HEK293 (cell line): ENCODE measurements around the gene MSANTD2.
A peak's percentile ranks its signal among the peaks of the same experiment; 100 is the strongest.

Source experiments
- CTCF ChIA-PET: fragments of 350-600 bp; formaldehyde crosslinking; extraction: SDS; loops from one replicate; lab custom pipeline; 2021; ENCODE audit warnings: antibody characterized with exemption; lab: Yijun Ruan, JAX
- POLR2A ChIA-PET: fragments of 300-600 bp; formaldehyde crosslinking; extraction: SDS; loops from one replicate; lab custom pipeline; 2020; ENCODE audit warnings: antibody characterized with exemption, inconsistent platforms; lab: Yijun Ruan, JAX
- H3K27ac ChIP-seq: fragments of 200-500 bp; sonication (Bioruptor generic); 2 replicates; pipeline ENCODE4 v1.5.1; 2014; ENCODE audit warnings: low read depth, low read length, control low read depth, inconsistent platforms; ENCODE audit errors: extremely low read depth
- H3K36me3 ChIP-seq, 2 experiments: fragments of 200-500 bp in 1 of 2; sonication (Bioruptor generic) in 1 of 2; 1 replicate in 1 of 2; 2 replicates in 1 of 2; pipeline ENCODE4 v1.5.1; 2014 to 2017; ENCODE audit warnings: inconsistent platforms in 2 of 2, low read length in 2 of 2; ENCODE audit not compliant: control insufficient read depth in 2 of 2, insufficient read depth in 1 of 2
- H3K4me1 ChIP-seq: fragments of 200-500 bp; sonication (Bioruptor generic); 2 replicates; pipeline ENCODE4 v1.5.1; 2014; ENCODE audit warnings: mild to moderate bottlenecking, low read length, inconsistent platforms; ENCODE audit not compliant: control insufficient read depth, insufficient read depth
- H3K4me3 ChIP-seq: 2 replicates; pipeline ENCODE4 v1.5.1; 2011; ENCODE audit warnings: low read depth, mild to moderate bottlenecking, control low read depth, low read length, moderate library complexity
- H3K9me3 ChIP-seq: fragments of 200-500 bp; sonication (Bioruptor generic); 2 replicates; pipeline ENCODE4 v1.5.1; 2014; ENCODE audit warnings: low read depth, low read length, inconsistent platforms; ENCODE audit not compliant: control insufficient read depth, insufficient read depth
- GFI1B ChIP-seq: fragments of 450-650 bp; formaldehyde crosslinking; IDR thresholded peaks from 2 replicates; pipeline ENCODE4 v1.5.1; 2016; ENCODE audit warnings: missing biosample characterization, missing genetic modification characterization
- GLIS1 ChIP-seq: fragments of 450-650 bp; formaldehyde crosslinking; IDR thresholded peaks from 2 replicates; pipeline ENCODE4 v1.5.1; 2016; ENCODE audit warnings: missing biosample characterization, missing genetic modification characterization
- IKZF3 ChIP-seq: fragments of 450-650 bp; IDR thresholded peaks from 2 replicates; pipeline ENCODE4 v1.5.0; 2018; ENCODE audit warnings: missing biosample characterization, mild to moderate bottlenecking, missing genetic modification characterization, moderate library complexity
- KLF1 ChIP-seq: fragments of 450-650 bp; formaldehyde crosslinking; IDR thresholded peaks from 2 replicates; pipeline ENCODE4 v1.5.1; 2016; ENCODE audit warnings: missing biosample characterization, missing genetic modification characterization
- MEIS1 ChIP-seq: sonication (generic); formaldehyde crosslinking; IDR thresholded peaks from 2 replicates; pipeline ENCODE4 v1.8.1; 2022; ENCODE audit warnings: missing genetic modification reagents, mild to moderate bottlenecking, borderline replicate concordance
- SP2 ChIP-seq: fragments of 450-650 bp; formaldehyde crosslinking; IDR thresholded peaks from 2 replicates; pipeline ENCODE4 v1.5.1; 2016; ENCODE audit warnings: missing biosample characterization, missing genetic modification characterization
- YY2 ChIP-seq: fragments of 450-650 bp; formaldehyde crosslinking; IDR thresholded peaks from 2 replicates; pipeline ENCODE4 v1.5.1; 2016; ENCODE audit warnings: missing biosample characterization, missing genetic modification characterization
- ZBTB20 ChIP-seq: fragments of 450-650 bp; formaldehyde crosslinking; IDR thresholded peaks from 2 replicates; pipeline ENCODE4 v1.5.1; 2016; ENCODE audit warnings: missing biosample characterization, missing genetic modification characterization
- ZBTB48 ChIP-seq: fragments of 450-650 bp; formaldehyde crosslinking; IDR thresholded peaks from 2 replicates; pipeline ENCODE4 v1.5.1; 2016; ENCODE audit warnings: missing biosample characterization, missing genetic modification characterization
- ZBTB8A ChIP-seq: fragments of 450-650 bp; formaldehyde crosslinking; IDR thresholded peaks from 2 replicates; pipeline ENCODE4 v1.5.1; 2016; ENCODE audit warnings: missing biosample characterization, missing genetic modification characterization
- ZEB2 ChIP-seq: fragments of 450-650 bp; formaldehyde crosslinking; IDR thresholded peaks from 2 replicates; pipeline ENCODE4 v1.5.1; 2016; ENCODE audit warnings: missing biosample characterization, missing genetic modification characterization
- ZFHX2 ChIP-seq: fragments of 450-650 bp; formaldehyde crosslinking; conservative IDR thresholded peaks from 2 replicates; pipeline ENCODE4 v1.5.1; 2016; ENCODE audit warnings: missing biosample characterization, missing genetic modification characterization
- ZFP69B ChIP-seq: fragments of 450-650 bp; formaldehyde crosslinking; IDR thresholded peaks from 2 replicates; pipeline ENCODE4 v1.5.1; 2016; ENCODE audit warnings: missing biosample characterization, missing genetic modification characterization
- ZIC2 ChIP-seq: fragments of 450-650 bp; formaldehyde crosslinking; IDR thresholded peaks from 2 replicates; pipeline ENCODE4 v1.5.1; 2016; ENCODE audit warnings: missing biosample characterization, missing genetic modification characterization
- ZNF10 ChIP-seq: fragments of 450-650 bp; formaldehyde crosslinking; IDR thresholded peaks from 2 replicates; pipeline ENCODE4 v1.5.1; 2017; ENCODE audit warnings: missing biosample characterization, missing genetic modification characterization
- ZNF121 ChIP-seq: fragments of 450-650 bp; formaldehyde crosslinking; IDR thresholded peaks from 2 replicates; pipeline ENCODE4 v1.5.1; 2016; ENCODE audit warnings: missing biosample characterization, missing genetic modification characterization
- ZNF248 ChIP-seq: fragments of 450-650 bp; formaldehyde crosslinking; IDR thresholded peaks from 2 replicates; pipeline ENCODE4 v1.5.1; 2017; ENCODE audit warnings: missing biosample characterization, missing genetic modification characterization
- ZNF549 ChIP-seq: fragments of 450-650 bp; IDR thresholded peaks from 2 replicates; pipeline ENCODE4 v1.5.1; 2018; ENCODE audit warnings: missing biosample characterization, missing genetic modification characterization, mild to moderate bottlenecking, inconsistent platforms, moderate library complexity
- ZNF571 ChIP-seq: fragments of 450-650 bp; formaldehyde crosslinking; IDR thresholded peaks from 2 replicates; pipeline ENCODE4 v1.5.0; 2017; ENCODE audit warnings: missing biosample characterization, missing genetic modification characterization
- ZNF600 ChIP-seq: fragments of 450-650 bp; formaldehyde crosslinking; IDR thresholded peaks from 2 replicates; pipeline ENCODE4 v1.5.1; 2016; ENCODE audit warnings: missing biosample characterization, missing genetic modification characterization
- ZNF629 ChIP-seq: fragments of 450-650 bp; formaldehyde crosslinking; IDR thresholded peaks from 2 replicates; pipeline ENCODE4 v1.5.1; 2017; ENCODE audit warnings: missing biosample characterization, missing genetic modification characterization
- ZNF660 ChIP-seq: fragments of 450-650 bp; IDR thresholded peaks from 2 replicates; pipeline ENCODE4 v1.5.1; 2018; ENCODE audit warnings: missing biosample characterization, mild to moderate bottlenecking, missing genetic modification characterization
- ZNF76 ChIP-seq: fragments of 450-650 bp; formaldehyde crosslinking; IDR thresholded peaks from 2 replicates; pipeline ENCODE4; 2016; ENCODE audit warnings: low read depth, missing biosample characterization, missing genetic modification characterization, borderline replicate concordance
- TF ChIP-seq, protein P1 (sequence below): fragments of 450-650 bp; formaldehyde crosslinking; IDR thresholded peaks from 2 replicates; pipeline ENCODE4 v1.5.1; 2016; ENCODE audit warnings: missing biosample characterization, missing genetic modification characterization
- TF ChIP-seq, protein P2 (sequence below): fragments of 450-650 bp; formaldehyde crosslinking; IDR thresholded peaks from 2 replicates; pipeline ENCODE4 v1.5.1; 2016; ENCODE audit warnings: missing biosample characterization, missing genetic modification characterization
- TF ChIP-seq, protein P3 (sequence below): fragments of 450-650 bp; formaldehyde crosslinking; IDR thresholded peaks from 2 replicates; pipeline ENCODE4 v1.5.1; 2016; ENCODE audit warnings: missing biosample characterization, missing genetic modification characterization
- TF ChIP-seq, protein P4 (sequence below): fragments of 450-650 bp; formaldehyde crosslinking; IDR thresholded peaks from 2 replicates; pipeline ENCODE4 v1.5.1; 2016; ENCODE audit warnings: missing biosample characterization, missing genetic modification characterization
- TF ChIP-seq, protein P5 (sequence below): fragments of 450-650 bp; formaldehyde crosslinking; IDR thresholded peaks from 2 replicates; pipeline ENCODE4 v1.5.1; 2016; ENCODE audit warnings: missing biosample characterization, missing genetic modification characterization, borderline replicate concordance
- TF ChIP-seq, protein P6 (sequence below): fragments of 450-650 bp; formaldehyde crosslinking; IDR thresholded peaks from 2 replicates; pipeline ENCODE4 v1.5.1; 2017; ENCODE audit warnings: missing biosample characterization, missing genetic modification characterization

MSANTD2 gene

DNA sequence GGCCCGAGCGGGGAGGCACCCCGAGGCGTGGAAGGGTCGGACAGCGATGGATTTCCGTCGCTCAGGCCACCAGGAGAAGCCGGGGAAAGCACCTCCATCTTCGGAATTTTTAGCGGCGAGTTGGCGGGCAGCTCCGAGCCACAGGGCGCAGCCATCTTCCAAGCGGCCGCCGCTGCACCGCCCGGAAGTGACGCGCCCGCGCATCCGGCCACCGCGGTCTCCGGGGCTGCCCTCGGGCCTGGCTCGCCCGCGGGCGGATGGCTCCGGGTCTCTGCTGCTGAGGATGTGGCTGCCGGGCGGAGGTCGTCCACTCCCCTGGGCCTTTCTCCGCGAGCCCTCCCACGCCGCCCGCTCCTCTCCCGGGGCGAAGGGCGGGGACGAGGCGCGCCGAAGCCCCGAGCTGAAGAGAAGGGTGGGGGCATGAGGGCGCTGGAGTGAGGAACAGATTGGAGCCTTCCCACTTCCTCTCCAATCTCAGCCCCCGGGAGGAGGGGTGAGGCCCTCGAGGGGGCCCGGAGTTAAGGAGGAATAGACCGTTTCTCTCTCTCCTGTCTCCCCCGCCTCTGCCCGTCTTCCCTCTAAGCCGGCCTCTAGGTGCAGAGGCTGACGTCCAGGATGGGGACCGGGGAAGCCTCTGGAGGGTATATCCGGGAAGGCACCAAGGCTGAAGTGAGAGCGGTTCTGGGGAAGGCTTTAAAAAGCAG is at the start of gene MSANTD2:
Gene MSANTD2 (minus strand): TSS at position 181 of the 704 bp plus-strand sequence. CDS start 26 bp downstream, at position 155.
- Histone ChIP-seq H3K27ac (peak within 1 kb of the TSS; percentile 92), H3K36me3 (no peaks in the 10 kb centered on the region), H3K4me1 (no peaks in the 10 kb centered on the region), H3K9me3 (no peaks in the 10 kb centered on the region), H3K4me3 (peak within 1 kb of the TSS; percentile 88)
- ChIA-PET CTCF (interaction anchor here (0.6 to 2.7 kb wide), 6 partner anchors 12 to 249 kb away, joined by 3 to 16 read pairs (median 7); no protein-coding TSS in a partner anchor), POLR2A (interaction anchor here (1.1 to 2.3 kb wide), 7 partner anchors 13 to 127 kb away, joined by 3 to 14 read pairs (median 9); partner anchors contain the start of genes SIAE and SPA17)
- no peak for TF ChIP-seq ZNF248 (tag by site-specific recombination)
- TF ChIP-seq, protein P1, sequence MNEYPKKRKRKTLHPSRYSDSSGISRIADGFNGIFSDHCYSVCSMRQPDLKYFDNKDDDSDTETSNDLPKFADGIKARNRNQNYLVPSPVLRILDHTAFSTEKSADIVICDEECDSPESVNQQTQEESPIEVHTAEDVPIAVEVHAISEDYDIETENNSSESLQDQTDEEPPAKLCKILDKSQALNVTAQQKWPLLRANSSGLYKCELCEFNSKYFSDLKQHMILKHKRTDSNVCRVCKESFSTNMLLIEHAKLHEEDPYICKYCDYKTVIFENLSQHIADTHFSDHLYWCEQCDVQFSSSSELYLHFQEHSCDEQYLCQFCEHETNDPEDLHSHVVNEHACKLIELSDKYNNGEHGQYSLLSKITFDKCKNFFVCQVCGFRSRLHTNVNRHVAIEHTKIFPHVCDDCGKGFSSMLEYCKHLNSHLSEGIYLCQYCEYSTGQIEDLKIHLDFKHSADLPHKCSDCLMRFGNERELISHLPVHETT (tag by site-specific recombination) = no peak
- TF ChIP-seq ZNF121 (tag by site-specific recombination) = no peak
- 0 out of 2 replicates have a peak, but pooled peaks have one; percentile 26 for TF ChIP-seq ZFP69B (tag by site-specific recombination)
- no peak for TF ChIP-seq ZNF571 (tag by site-specific recombination)
- TF ChIP-seq ZNF660 (tag by site-specific recombination) = peak; percentile 39; the same call in 1 of the 2 replicates
- TF ChIP-seq, protein P2, sequence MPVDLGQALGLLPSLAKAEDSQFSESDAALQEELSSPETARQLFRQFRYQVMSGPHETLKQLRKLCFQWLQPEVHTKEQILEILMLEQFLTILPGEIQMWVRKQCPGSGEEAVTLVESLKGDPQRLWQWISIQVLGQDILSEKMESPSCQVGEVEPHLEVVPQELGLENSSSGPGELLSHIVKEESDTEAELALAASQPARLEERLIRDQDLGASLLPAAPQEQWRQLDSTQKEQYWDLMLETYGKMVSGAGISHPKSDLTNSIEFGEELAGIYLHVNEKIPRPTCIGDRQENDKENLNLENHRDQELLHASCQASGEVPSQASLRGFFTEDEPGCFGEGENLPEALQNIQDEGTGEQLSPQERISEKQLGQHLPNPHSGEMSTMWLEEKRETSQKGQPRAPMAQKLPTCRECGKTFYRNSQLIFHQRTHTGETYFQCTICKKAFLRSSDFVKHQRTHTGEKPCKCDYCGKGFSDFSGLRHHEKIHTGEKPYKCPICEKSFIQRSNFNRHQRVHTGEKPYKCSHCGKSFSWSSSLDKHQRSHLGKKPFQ = 0 out of 2 replicates have a peak, but pooled peaks have one; percentile 43
- peak; percentile 42; the same call in 1 of the 2 replicates for TF ChIP-seq KLF1
- peak; percentile 60 for TF ChIP-seq YY2 (tag by site-specific recombination)
- peak; percentile 81 for TF ChIP-seq SP2 (tag by site-specific recombination)
- TF ChIP-seq ZBTB20 (tag by site-specific recombination) = peak; percentile 79
- peak; percentile 82 for TF ChIP-seq ZBTB8A (tag by site-specific recombination)
- TF ChIP-seq, protein P3, sequence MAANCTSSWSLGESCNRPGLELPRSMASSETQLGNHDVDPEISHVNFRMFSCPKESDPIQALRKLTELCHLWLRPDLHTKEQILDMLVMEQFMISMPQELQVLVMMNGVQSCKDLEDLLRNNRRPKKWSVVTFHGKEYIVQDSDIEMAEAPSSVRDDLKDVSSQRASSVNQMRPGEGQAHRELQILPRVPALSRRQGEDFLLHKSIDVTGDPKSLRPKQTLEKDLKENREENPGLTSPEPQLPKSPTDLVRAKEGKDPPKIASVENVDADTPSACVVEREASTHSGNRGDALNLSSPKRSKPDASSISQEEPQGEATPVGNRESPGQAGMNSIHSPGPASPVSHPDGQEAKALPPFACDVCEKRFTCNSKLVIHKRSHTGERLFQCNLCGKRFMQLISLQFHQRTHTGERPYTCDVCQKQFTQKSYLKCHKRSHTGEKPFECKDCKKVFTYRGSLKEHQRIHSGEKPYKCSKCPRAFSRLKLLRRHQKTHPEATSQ = peak; percentile 71; the same call in 1 of the 2 replicates
- TF ChIP-seq, protein P4, sequence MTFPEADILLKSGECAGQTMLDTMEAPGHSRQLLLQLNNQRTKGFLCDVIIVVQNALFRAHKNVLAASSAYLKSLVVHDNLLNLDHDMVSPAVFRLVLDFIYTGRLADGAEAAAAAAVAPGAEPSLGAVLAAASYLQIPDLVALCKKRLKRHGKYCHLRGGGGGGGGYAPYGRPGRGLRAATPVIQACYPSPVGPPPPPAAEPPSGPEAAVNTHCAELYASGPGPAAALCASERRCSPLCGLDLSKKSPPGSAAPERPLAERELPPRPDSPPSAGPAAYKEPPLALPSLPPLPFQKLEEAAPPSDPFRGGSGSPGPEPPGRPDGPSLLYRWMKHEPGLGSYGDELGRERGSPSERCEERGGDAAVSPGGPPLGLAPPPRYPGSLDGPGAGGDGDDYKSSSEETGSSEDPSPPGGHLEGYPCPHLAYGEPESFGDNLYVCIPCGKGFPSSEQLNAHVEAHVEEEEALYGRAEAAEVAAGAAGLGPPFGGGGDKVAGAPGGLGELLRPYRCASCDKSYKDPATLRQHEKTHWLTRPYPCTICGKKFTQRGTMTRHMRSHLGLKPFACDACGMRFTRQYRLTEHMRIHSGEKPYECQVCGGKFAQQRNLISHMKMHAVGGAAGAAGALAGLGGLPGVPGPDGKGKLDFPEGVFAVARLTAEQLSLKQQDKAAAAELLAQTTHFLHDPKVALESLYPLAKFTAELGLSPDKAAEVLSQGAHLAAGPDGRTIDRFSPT (tag by site-specific recombination) = peak; percentile 41; the same call in 1 of the 2 replicates
- peak; percentile 77 for TF ChIP-seq ZEB2 (tag by site-specific recombination)
- TF ChIP-seq, protein P5, sequence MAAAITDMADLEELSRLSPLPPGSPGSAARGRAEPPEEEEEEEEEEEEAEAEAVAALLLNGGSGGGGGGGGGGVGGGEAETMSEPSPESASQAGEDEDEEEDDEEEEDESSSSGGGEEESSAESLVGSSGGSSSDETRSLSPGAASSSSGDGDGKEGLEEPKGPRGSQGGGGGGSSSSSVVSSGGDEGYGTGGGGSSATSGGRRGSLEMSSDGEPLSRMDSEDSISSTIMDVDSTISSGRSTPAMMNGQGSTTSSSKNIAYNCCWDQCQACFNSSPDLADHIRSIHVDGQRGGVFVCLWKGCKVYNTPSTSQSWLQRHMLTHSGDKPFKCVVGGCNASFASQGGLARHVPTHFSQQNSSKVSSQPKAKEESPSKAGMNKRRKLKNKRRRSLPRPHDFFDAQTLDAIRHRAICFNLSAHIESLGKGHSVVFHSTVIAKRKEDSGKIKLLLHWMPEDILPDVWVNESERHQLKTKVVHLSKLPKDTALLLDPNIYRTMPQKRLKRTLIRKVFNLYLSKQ = no peak
- peak; percentile 91 for TF ChIP-seq IKZF3 (tag by site-specific recombination)
- peak; percentile 85 for TF ChIP-seq ZFHX2 (tag by site-specific recombination)
- TF ChIP-seq, protein P6, sequence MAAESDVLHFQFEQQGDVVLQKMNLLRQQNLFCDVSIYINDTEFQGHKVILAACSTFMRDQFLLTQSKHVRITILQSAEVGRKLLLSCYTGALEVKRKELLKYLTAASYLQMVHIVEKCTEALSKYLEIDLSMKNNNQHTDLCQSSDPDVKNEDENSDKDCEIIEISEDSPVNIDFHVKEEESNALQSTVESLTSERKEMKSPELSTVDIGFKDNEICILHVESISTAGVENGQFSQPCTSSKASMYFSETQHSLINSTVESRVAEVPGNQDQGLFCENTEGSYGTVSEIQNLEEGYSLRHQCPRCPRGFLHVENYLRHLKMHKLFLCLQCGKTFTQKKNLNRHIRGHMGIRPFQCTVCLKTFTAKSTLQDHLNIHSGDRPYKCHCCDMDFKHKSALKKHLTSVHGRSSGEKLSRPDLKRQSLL (tag by site-specific recombination) = no peak
- TF ChIP-seq ZNF629 (tag by site-specific recombination) = peak; percentile 54; the same call in 1 of the 2 replicates
- no peak for TF ChIP-seq MEIS1
- TF ChIP-seq ZNF549 (tag by site-specific recombination) = no peak
- no peak for TF ChIP-seq ZNF10 (tag by site-specific recombination)
- TF ChIP-seq ZNF600 (tag by site-specific recombination) = peak; percentile 61
- TF ChIP-seq ZBTB48 (tag by site-specific recombination) = no peak
- TF ChIP-seq ZIC2 (tag by site-specific recombination) = 0 out of 2 replicates have a peak, but pooled peaks have one; percentile 24
- TF ChIP-seq GLIS1 = peak; percentile 63
- no peak; the same call in 1 of the 2 replicates for TF ChIP-seq ZNF76 (tag by site-specific recombination)
- TF ChIP-seq GFI1B (tag by site-specific recombination) = peak; percentile 91
